HepG2 (cell line): ENCODE results near the gene MAPK7. TPM values are rescaled to one million over a fixed set of nuclear protein-coding genes. Genes with fewer than 3 reads are reported as not detected.

Source experiments
- CBX5 ChIP-seq: sonication (generic); formaldehyde crosslinking; IDR thresholded peaks from 2 replicates; pipeline ENCODE4 v1.4.0; 2020; ENCODE audit warnings: missing genetic modification reagents, borderline replicate concordance
- EHMT2 ChIP-seq: fragments of 200-600 bp; sonication (generic); IDR thresholded peaks from 2 replicates; pipeline ENCODE4 v1.7.0; 2017; ENCODE audit warnings: antibody characterized with exemption, low read depth, low read length, borderline replicate concordance
- HMGA1 ChIP-seq: sonication (generic); formaldehyde crosslinking; conservative IDR thresholded peaks from 2 replicates; pipeline ENCODE4 v1.4.0; 2020; ENCODE audit warnings: missing genetic modification reagents
- HOXA3 ChIP-seq: sonication (generic); formaldehyde crosslinking; IDR thresholded peaks from 2 replicates; pipeline ENCODE4 v1.5.0; 2020; ENCODE audit warnings: missing genetic modification reagents
- MIER3 ChIP-seq: IDR thresholded peaks from 2 replicates; pipeline ENCODE4 v1.6.1; 2016; ENCODE audit warnings: missing compliant biosample characterization, borderline replicate concordance
- MXI1 ChIP-seq: IDR thresholded peaks from 3 replicates; pipeline ENCODE4 v1.6.1; 2012; ENCODE audit warnings: low read depth, low read length, inconsistent platforms, borderline replicate concordance
- MYC ChIP-seq: sonication (generic); formaldehyde crosslinking; IDR thresholded peaks from 2 replicates; pipeline ENCODE4 v1.9.0; 2021; ENCODE audit warnings: missing genetic modification reagents, borderline replicate concordance
- NPAS2 ChIP-seq: sonication (generic); formaldehyde crosslinking; IDR thresholded peaks from 2 replicates; pipeline ENCODE4 v1.8.0; 2022; ENCODE audit warnings: mild to moderate bottlenecking, missing genetic modification reagents, borderline replicate concordance
- POLR2G ChIP-seq: fragments of 200-400 bp; formaldehyde crosslinking; IDR thresholded peaks from 2 replicates; pipeline ENCODE4 v1.6.1; 2018; ENCODE audit warnings: mild to moderate bottlenecking, low read depth, low read length, moderate library complexity
- RORA ChIP-seq: sonication (generic); formaldehyde crosslinking; IDR thresholded peaks from 2 replicates; pipeline ENCODE4 v1.5.0; 2020; ENCODE audit warnings: mild to moderate bottlenecking, missing genetic modification reagents, moderate library complexity
- SALL1 ChIP-seq: sonication (generic); formaldehyde crosslinking; IDR thresholded peaks from 2 replicates; pipeline ENCODE4 v1.8.0; 2022; ENCODE audit warnings: mild to moderate bottlenecking, missing genetic modification reagents
- STAT5B ChIP-seq: sonication (generic); formaldehyde crosslinking; IDR thresholded peaks from 2 replicates; pipeline ENCODE4 v1.4.0; 2020; ENCODE audit warnings: missing genetic modification reagents
- ZFY ChIP-seq: sonication (generic); formaldehyde crosslinking; IDR thresholded peaks from 2 replicates; pipeline ENCODE4 v1.4.0; 2020; ENCODE audit warnings: missing genetic modification reagents
- ZNF232 ChIP-seq: sonication (generic); formaldehyde crosslinking; IDR thresholded peaks from 2 replicates; pipeline ENCODE4 v1.4.0; 2020; ENCODE audit warnings: missing genetic modification reagents, borderline replicate concordance
- ZNF567 ChIP-seq: sonication (generic); formaldehyde crosslinking; IDR thresholded peaks from 2 replicates; pipeline ENCODE4 v1.8.1; 2023; ENCODE audit warnings: mild to moderate bottlenecking, missing genetic modification reagents, borderline replicate concordance
- ZNF572 ChIP-seq: sonication (generic); formaldehyde crosslinking; IDR thresholded peaks from 2 replicates; pipeline ENCODE4 v1.5.1; 2020; ENCODE audit warnings: mild to moderate bottlenecking, missing genetic modification reagents
- ZSCAN21 ChIP-seq: sonication (generic); formaldehyde crosslinking; IDR thresholded peaks from 2 replicates; pipeline ENCODE4 v1.8.0; 2022; ENCODE audit warnings: mild to moderate bottlenecking, missing genetic modification reagents, moderate library complexity, borderline replicate concordance
- polyA plus RNA-seq, 8 experiments: library from polyadenylated mRNA; depleted of rRNA in 3 of 8; stranded (reverse) in 7 of 8; unstranded in 1 of 8; fragments of >200 nt; fragmentation: Illumina TruSeq in 4 of 8; extraction: Trizol in 4 of 8; gene quantifications; 2 replicates each; pipeline versions ENCODE4 v1.2.1 to v1.2.3, GENCODE V29; 2011 to 2016; ENCODE audit warnings: low read depth in 4 of 8, missing spikeins in 1 of 8, mixed read lengths in 1 of 8; ENCODE audit not compliant: insufficient read depth in 1 of 8
- total RNA-seq, 5 experiments: library from RNA; depleted of rRNA; stranded (reverse); fragments of >200 nt; fragmentation: Illumina TruSeq; extraction: Trizol; gene quantifications; 2 replicates each; pipeline ENCODE4 v1.2.3, GENCODE V29; 2016; ENCODE audit warnings: low read depth in 1 of 5
- TF ChIP-seq, protein P1 (sequence below): sonication (generic); formaldehyde crosslinking; IDR thresholded peaks from 2 replicates; pipeline ENCODE4 v1.4.0; 2020; ENCODE audit warnings: mild to moderate bottlenecking, missing genetic modification reagents, borderline replicate concordance
- TF ChIP-seq, protein P2 (sequence below): IDR thresholded peaks from 2 replicates; pipeline ENCODE4 v1.6.1; 2016; ENCODE audit warnings: missing compliant biosample characterization, missing genetic modification reagents, borderline replicate concordance
- TF ChIP-seq, protein P3 (sequence below), 2 experiments: sonication (generic) in 1 of 2; formaldehyde crosslinking in 1 of 2; IDR thresholded peaks; 2 replicates each; pipeline versions ENCODE4 v1.4.0 to v1.6.1; 2018 to 2020; ENCODE audit warnings: missing genetic modification reagents in 2 of 2, borderline replicate concordance in 1 of 2, low read depth in 1 of 2, mild to moderate bottlenecking in 1 of 2, missing biosample characterization in 1 of 2
- TF ChIP-seq, protein P4 (sequence below): fragments of 450-650 bp; IDR thresholded peaks from 2 replicates; pipeline ENCODE4 v1.6.1; 2017
- TF ChIP-seq, protein P5 (sequence below): sonication (generic); formaldehyde crosslinking; IDR thresholded peaks from 2 replicates; pipeline ENCODE4 v1.4.0; 2020; ENCODE audit warnings: missing genetic modification reagents

The MAPK7 gene
- total and polyA plus RNA-seq, 2 of the 13 experiments (the other 11 are each of a cell fraction or from before 2014, with no cell fraction given): 2.9 to 5.9 TPM

DNA sequence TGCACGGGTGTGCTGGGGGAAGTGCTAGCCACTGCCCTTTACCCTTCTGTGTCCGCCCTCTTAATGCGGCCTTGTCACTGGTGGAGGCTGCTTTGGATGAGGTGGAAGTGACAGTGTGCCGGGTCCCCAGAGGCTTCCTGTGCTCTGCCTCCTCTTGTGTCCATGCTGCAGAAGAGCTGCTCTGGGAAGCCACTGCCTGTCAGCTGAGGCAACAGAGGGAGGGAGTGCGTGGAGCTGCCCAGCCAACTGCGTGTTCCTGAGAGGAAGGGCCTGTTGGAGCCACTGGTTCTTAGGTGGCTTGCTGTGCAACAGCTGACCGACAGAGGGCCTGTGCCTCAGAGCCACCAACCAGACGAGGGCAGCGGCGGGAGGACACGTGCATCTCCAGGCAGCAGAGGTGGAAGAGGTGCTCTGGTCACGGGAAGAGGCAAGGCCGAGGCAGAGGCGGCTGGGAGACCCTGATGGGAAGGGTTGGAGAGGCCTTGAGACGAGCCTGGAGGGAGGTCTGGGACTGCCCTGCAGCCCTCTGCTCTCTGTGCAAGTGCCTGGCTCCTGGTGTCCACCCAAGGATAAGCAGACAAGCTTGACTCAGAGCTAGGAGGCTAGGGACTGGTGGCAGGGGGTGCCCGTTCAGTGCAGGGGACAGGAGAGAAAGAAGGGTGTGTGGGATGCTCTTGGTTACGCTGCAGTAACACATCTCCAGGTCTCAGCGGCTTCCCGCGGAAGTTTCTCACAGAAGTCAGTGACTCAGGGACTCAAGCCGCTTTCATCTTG lies 41.2 kb upstream of the MAPK7 start (continued):
- TF ChIP-seq, protein P1, sequence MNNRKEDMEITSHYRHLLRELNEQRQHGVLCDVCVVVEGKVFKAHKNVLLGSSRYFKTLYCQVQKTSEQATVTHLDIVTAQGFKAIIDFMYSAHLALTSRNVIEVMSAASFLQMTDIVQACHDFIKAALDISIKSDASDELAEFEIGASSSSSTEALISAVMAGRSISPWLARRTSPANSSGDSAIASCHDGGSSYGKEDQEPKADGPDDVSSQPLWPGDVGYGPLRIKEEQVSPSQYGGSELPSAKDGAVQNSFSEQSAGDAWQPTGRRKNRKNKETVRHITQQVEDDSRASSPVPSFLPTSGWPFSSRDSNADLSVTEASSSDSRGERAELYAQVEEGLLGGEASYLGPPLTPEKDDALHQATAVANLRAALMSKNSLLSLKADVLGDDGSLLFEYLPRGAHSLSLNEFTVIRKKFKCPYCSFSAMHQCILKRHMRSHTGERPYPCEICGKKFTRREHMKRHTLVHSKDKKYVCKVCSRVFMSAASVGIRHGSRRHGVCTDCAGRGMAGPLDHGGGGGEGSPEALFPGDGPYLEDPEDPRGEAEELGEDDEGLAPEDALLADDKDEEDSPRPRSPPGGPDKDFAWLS (CRISPR knock-in tag): no peak
- TF ChIP-seq ZNF572 (peak; percentile 37; the same call in 1 of the 2 replicates), HOXA3 (CRISPR knock-in tag) (peak; percentile 83), ZNF232 (peak; percentile 81; the same call in 1 of the 2 replicates), ZNF567 (CRISPR knock-in tag) (no peak), MYC (CRISPR knock-in tag) (peak; percentile 96), NPAS2 (CRISPR knock-in tag) (no peak), ZSCAN21 (CRISPR knock-in tag) (peak; percentile 96), EHMT2 (no peak), MIER3 (CRISPR knock-in tag) (no peak; the same call in 1 of the 2 replicates), POLR2G (peak; percentile 70), HMGA1 (CRISPR knock-in tag) (no peak), STAT5B (CRISPR knock-in tag) (no peak), SALL1 (CRISPR knock-in tag) (peak; percentile 95), ZFY (CRISPR knock-in tag) (peak; percentile 86), CBX5 (CRISPR knock-in tag) (peak; percentile 69; the same call in 1 of the 2 replicates), RORA (CRISPR knock-in tag) (no peak), MXI1 (peak; percentile 69; the same call in 1 of the 3 replicates)
- TF ChIP-seq, protein P2, sequence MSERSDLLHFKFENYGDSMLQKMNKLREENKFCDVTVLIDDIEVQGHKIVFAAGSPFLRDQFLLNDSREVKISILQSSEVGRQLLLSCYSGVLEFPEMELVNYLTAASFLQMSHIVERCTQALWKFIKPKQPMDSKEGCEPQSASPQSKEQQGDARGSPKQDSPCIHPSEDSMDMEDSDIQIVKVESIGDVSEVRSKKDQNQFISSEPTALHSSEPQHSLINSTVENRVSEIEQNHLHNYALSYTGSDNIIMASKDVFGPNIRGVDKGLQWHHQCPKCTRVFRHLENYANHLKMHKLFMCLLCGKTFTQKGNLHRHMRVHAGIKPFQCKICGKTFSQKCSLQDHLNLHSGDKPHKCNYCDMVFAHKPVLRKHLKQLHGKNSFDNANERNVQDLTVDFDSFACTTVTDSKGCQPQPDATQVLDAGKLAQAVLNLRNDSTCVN (CRISPR knock-in tag): peak; percentile 66; the same call in 1 of the 2 replicates
- TF ChIP-seq, protein P3, sequence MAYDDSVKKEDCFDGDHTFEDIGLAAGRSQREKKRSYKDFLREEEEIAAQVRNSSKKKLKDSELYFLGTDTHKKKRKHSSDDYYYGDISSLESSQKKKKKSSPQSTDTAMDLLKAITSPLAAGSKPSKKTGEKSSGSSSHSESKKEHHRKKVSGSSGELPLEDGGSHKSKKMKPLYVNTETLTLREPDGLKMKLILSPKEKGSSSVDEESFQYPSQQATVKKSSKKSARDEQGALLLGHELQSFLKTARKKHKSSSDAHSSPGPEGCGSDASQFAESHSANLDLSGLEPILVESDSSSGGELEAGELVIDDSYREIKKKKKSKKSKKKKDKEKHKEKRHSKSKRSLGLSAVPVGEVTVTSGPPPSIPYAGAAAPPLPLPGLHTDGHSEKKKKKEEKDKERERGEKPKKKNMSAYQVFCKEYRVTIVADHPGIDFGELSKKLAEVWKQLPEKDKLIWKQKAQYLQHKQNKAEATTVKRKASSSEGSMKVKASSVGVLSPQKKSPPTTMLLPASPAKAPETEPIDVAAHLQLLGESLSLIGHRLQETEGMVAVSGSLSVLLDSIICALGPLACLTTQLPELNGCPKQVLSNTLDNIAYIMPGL (CRISPR knock-in tag; IDR thresholded peaks at IDR 0.05; ENCODE audit: borderline replicate concordance in 1 of 2, low read depth in 1 of 2): peak; percentile 60 to 82; a peak in 3 of 4 replicates
- TF ChIP-seq, protein P4, sequence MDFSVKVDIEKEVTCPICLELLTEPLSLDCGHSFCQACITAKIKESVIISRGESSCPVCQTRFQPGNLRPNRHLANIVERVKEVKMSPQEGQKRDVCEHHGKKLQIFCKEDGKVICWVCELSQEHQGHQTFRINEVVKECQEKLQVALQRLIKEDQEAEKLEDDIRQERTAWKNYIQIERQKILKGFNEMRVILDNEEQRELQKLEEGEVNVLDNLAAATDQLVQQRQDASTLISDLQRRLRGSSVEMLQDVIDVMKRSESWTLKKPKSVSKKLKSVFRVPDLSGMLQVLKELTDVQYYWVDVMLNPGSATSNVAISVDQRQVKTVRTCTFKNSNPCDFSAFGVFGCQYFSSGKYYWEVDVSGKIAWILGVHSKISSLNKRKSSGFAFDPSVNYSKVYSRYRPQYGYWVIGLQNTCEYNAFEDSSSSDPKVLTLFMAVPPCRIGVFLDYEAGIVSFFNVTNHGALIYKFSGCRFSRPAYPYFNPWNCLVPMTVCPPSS: no peak
- TF ChIP-seq, protein P5, sequence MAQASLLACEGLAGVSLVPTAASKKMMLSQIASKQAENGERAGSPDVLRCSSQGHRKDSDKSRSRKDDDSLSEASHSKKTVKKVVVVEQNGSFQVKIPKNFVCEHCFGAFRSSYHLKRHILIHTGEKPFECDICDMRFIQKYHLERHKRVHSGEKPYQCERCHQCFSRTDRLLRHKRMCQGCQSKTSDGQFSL (CRISPR knock-in tag): no peak
